GM23338 (cell line): ENCODE results near the gene SNU13.

Source experiments
- CREB1 ChIP-seq: fragments of 250-450 bp; sonication (Bioruptor Pico); IDR thresholded peaks from 2 replicates; pipeline ENCODE4 v1.5.0; 2020; ENCODE audit warnings: low read depth, mild to moderate bottlenecking, moderate library complexity
- CTCF ChIP-seq, 2 experiments: fragments of 200-600 bp in 1 of 2; sonication (generic) in 1 of 2; conservative IDR thresholded peaks; 2 replicates each; pipeline versions ENCODE4 v1.5.1 to v1.6.1; 2016 to 2017; ENCODE audit warnings: antibody characterized with exemption in 2 of 2, low read depth in 2 of 2, mild to moderate bottlenecking in 2 of 2, moderate library complexity in 1 of 2
- ETS1 ChIP-seq: IDR thresholded peaks from 2 replicates; pipeline ENCODE4 v1.6.1; 2016; ENCODE audit warnings: antibody characterized with exemption
- EZH2 ChIP-seq: fragments of 200-600 bp; sonication (generic); IDR thresholded peaks from one replicate; pipeline ENCODE4 v1.8.0; 2017; ENCODE audit warnings: antibody characterized with exemption, mild to moderate bottlenecking, low read depth; ENCODE audit not compliant: unreplicated experiment
- EZH2phosphoT487 ChIP-seq: fragments of 200-600 bp; sonication (generic); IDR thresholded peaks from one replicate; pipeline ENCODE4 v1.8.1; 2018; ENCODE audit warnings: antibody characterized with exemption; ENCODE audit not compliant: unreplicated experiment
- JUNB ChIP-seq: IDR thresholded peaks from one replicate; pipeline ENCODE4 v1.6.1; 2016; ENCODE audit warnings: antibody characterized with exemption; ENCODE audit not compliant: unreplicated experiment
- NANOG ChIP-seq: IDR thresholded peaks from 2 replicates; pipeline ENCODE4 v1.6.1; 2016; ENCODE audit warnings: antibody characterized with exemption, borderline replicate concordance
- POLR2AphosphoS5 ChIP-seq: IDR thresholded peaks from 2 replicates; pipeline ENCODE4 v1.6.1; 2016; ENCODE audit warnings: antibody characterized with exemption, low read depth
- REST ChIP-seq: IDR thresholded peaks from one replicate; pipeline ENCODE4 v1.6.1; 2018; ENCODE audit warnings: antibody characterized with exemption; ENCODE audit not compliant: unreplicated experiment
- ZNF114 ChIP-seq: fragments of 250-450 bp; sonication (Bioruptor Pico); IDR thresholded peaks from 2 replicates; pipeline ENCODE4 v1.5.0; 2020; ENCODE audit warnings: mild to moderate bottlenecking, moderate library complexity
- ZNF331 ChIP-seq: fragments of 250-450 bp; sonication (Bioruptor Pico); IDR thresholded peaks from 2 replicates; pipeline ENCODE4 v1.5.0; 2020; ENCODE audit warnings: low read depth, mild to moderate bottlenecking, moderate library complexity

- no peak for TF ChIP-seq POLR2AphosphoS5
- no peak for TF ChIP-seq CTCF (conservative IDR thresholded peaks at IDR 0.05; ENCODE audit: low read depth in 2 of 2)
- no peak for TF ChIP-seq CREB1 (CRISPR knock-in tag)
- TF ChIP-seq EZH2: no peak
- no peak for TF ChIP-seq REST
- no peak for TF ChIP-seq JUNB
- TF ChIP-seq ZNF114 (CRISPR knock-in tag): no peak
- TF ChIP-seq EZH2phosphoT487: no peak
- no peak for TF ChIP-seq ZNF331 (CRISPR knock-in tag)
- TF ChIP-seq ETS1: no peak
- TF ChIP-seq NANOG: no peak
Observed at GRCh38 chr22:41659941-41660340, 28.7 kb downstream of the SNU13 start.
